Measurements from ENCODE around the gene PRDM11.

The PRDM11 gene

DNA sequence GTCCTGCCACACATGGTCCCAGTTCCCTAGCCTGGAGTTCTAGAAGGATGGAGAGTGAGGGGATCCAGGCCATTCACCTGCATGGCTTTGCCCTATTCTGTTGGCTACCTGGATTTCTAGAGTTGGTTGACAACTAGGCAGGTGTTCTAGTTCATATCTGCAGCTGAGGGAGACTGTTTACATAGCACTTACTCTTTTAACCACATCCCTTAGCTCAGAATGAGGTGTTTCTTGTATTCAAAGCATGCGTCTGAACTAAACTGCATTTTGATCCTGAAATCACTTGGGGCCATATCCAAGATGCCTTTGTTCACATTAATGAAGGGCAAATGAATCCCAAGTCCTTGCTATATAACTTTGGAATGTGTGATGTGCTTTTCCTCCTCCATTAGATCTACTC, 78.8 kb downstream of the PRDM11 start:
- Histone ChIP-seq H3K27ac (ENCODE audit: low read depth, low read length) (no peak overlapping the region), H3K27me3 (ENCODE audit: insufficient read depth, low read length) (no peaks in the 10 kb centered on the region), H3K4me1 (ENCODE audit: control insufficient read depth, insufficient read depth, low read length, unreplicated experiment) (no peaks in the 10 kb centered on the region), H2AFZ (ENCODE audit: low read length, unreplicated experiment) (no peak overlapping the region), H3K4me3 (ENCODE audit: low read depth, low read length) (no peak overlapping the region), H3K79me2 (ENCODE audit: control insufficient read depth, insufficient read depth, low read length, unreplicated experiment) (no peaks in the 10 kb centered on the region), H3K36me3 (ENCODE audit: insufficient read depth, low read length) (no peaks in the 10 kb centered on the region)

DNA sequence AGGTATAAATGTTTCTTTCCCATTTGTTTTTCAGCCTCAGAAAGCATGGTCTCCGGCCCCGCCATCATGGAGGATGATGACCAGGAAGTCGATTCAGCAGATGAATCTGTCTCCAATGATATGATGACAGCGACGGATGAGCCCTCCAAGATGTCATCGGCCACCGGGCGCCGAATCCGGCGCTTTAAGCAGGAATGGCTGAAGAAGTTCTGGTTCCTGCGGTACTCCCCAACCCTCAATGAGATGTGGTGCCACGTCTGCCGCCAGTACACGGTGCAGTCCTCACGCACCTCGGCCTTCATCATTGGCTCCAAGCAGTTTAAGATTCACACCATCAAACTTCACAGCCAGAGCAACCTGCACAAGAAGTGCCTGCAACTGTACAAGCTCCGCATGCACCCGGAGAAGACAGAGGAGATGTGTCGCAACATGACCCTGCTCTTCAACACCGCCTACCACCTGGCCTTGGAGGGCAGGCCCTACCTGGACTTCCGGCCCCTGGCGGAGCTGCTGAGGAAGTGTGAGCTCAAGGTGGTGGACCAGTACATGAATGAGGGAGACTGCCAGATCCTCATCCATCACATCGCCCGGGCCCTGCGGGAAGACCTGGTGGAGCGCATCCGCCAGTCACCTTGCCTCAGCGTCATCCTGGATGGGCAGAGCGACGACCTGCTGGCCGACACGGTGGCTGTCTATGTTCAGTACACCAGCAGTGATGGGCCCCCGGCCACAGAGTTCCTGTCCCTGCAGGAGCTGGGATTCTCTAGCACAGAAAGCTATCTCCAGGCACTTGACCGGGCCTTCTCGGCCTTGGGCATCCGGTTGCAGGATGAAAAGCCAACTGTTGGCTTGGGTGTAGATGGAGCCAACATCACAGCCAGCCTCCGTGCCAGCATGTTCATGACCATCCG, 79.8 kb downstream of the PRDM11 start:
- no peaks in the 10 kb centered on the region for H3K36me3 ChIP-seq (ENCODE audit: insufficient read depth, low read length)
- H3K27me3 ChIP-seq (ENCODE audit: insufficient read depth, low read length), result no peaks in the 10 kb centered on the region
- no peaks in the 10 kb centered on the region for H3K79me2 ChIP-seq (ENCODE audit: control insufficient read depth, insufficient read depth, low read length, unreplicated experiment)
- H3K4me1 ChIP-seq (ENCODE audit: control insufficient read depth, insufficient read depth, low read length, unreplicated experiment), result no peaks in the 10 kb centered on the region
- no peak overlapping the region for H3K4me3 ChIP-seq (ENCODE audit: low read depth, low read length)
- H3K27ac ChIP-seq (ENCODE audit: low read depth, low read length), result no peak overlapping the region
- H2AFZ ChIP-seq (ENCODE audit: low read length, unreplicated experiment), result no peak overlapping the region

GRCh38 chr11:45226901-45227300, 80.5 kb downstream of the PRDM11 start:
- Histone ChIP-seq H3K27me3 (ENCODE audit: insufficient read depth, low read length) (no peaks in the 10 kb centered on the region), H2AFZ (ENCODE audit: low read length, unreplicated experiment) (no peak overlapping the region), H3K27ac (ENCODE audit: low read depth, low read length) (no peak overlapping the region), H3K4me3 (ENCODE audit: low read depth, low read length) (no peak overlapping the region), H3K4me1 (ENCODE audit: control insufficient read depth, insufficient read depth, low read length, unreplicated experiment) (no peaks in the 10 kb centered on the region), H3K79me2 (ENCODE audit: control insufficient read depth, insufficient read depth, low read length, unreplicated experiment) (no peaks in the 10 kb centered on the region), H3K36me3 (ENCODE audit: insufficient read depth, low read length) (no peaks in the 10 kb centered on the region)

- Histone ChIP-seq H3K4me1 (ENCODE audit: control insufficient read depth, insufficient read depth, low read length, unreplicated experiment) (no peaks in the 10 kb centered on the region), H3K27me3 (ENCODE audit: insufficient read depth, low read length) (no peaks in the 10 kb centered on the region), H3K27ac (ENCODE audit: low read depth, low read length) (no peak overlapping the region), H3K4me3 (ENCODE audit: low read depth, low read length) (no peak overlapping the region), H3K36me3 (ENCODE audit: insufficient read depth, low read length) (no peaks in the 10 kb centered on the region), H3K79me2 (ENCODE audit: control insufficient read depth, insufficient read depth, low read length, unreplicated experiment) (no peaks in the 10 kb centered on the region), H2AFZ (ENCODE audit: low read length, unreplicated experiment) (no peak overlapping the region)
Observed at GRCh38 chr11:45227836-45228235, 81.4 kb downstream of the PRDM11 start.

DNA sequence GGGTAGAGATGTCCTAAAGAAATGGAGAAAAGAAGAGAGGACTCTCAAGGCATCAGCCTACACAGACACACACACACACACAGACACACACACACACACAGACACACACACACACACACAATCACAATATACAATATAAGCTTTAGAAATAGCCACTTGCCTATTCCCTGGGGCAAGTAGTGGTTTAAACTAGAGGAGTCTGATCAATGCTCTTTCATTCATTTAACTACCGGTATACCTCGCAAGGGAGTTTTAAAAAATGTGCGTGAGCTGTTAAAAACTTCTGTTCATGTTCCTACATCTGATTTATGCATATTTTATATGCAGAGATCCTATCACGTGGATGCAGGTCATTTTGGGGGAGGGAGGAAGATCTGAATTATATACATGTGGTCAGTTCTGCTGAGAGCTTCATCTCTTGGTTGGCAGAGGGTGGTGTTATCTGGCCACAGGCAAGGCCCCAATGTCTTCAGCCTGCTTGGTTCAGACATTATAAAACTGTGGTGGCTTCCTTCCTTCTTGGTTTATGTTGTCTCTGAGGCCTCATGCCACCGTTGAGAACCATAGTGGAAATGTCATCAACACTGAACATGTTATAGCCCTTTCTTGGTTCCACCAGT, 83.1 kb downstream of the PRDM11 start:
- no peak overlapping the region for H3K4me3 ChIP-seq (ENCODE audit: low read depth, low read length)
- H3K4me1 ChIP-seq (ENCODE audit: control insufficient read depth, insufficient read depth, low read length, unreplicated experiment), result no peaks in the 10 kb centered on the region
- no peak overlapping the region for H3K27ac ChIP-seq (ENCODE audit: low read depth, low read length)
- no peaks in the 10 kb centered on the region for H3K36me3 ChIP-seq (ENCODE audit: insufficient read depth, low read length)
- H2AFZ ChIP-seq (ENCODE audit: low read length, unreplicated experiment), result no peak overlapping the region
- H3K27me3 ChIP-seq (ENCODE audit: insufficient read depth, low read length), result no peaks in the 10 kb centered on the region
- H3K79me2 ChIP-seq (ENCODE audit: control insufficient read depth, insufficient read depth, low read length, unreplicated experiment), result no peaks in the 10 kb centered on the region

DNA sequence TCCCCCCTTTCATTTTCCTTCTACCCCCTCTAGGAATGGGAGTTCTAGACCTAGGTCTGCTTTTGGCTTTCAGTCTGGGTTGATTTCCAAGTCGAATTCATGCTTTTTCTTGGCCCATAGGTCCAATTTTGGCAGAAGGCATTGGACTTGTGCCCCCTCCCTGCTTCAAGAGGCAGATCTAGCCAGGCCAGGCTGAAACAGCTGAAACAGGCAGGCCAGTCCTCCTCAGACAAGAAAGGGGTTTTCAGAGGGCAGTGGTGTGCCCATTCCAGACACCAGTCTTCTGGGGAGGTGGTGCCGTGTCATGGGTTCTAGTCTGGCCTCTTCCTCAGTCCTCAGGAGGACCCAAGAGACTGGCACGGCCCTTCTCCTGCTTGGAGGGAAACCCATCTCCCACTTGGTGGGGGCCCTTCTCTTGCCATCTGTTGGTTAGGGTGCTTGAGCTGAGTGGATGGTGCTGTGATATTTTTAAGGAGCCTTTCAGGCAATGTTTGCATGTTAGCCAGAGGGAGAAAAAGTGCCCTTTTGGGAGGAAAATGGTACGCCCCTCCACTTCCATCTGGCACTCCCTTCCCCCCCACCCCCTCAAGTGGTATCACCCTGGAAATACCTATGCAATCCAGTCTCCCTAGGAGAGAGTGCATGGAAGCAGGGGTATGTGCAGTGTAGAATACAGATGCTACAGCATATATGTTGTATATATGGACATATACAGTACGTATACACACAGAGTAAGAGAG, 86.1 kb downstream of the PRDM11 start:
- Histone ChIP-seq H3K27ac (ENCODE audit: low read depth, low read length) (no peak overlapping the region), H2AFZ (ENCODE audit: low read length, unreplicated experiment) (no peak overlapping the region), H3K36me3 (ENCODE audit: insufficient read depth, low read length) (no peaks in the 10 kb centered on the region), H3K79me2 (ENCODE audit: control insufficient read depth, insufficient read depth, low read length, unreplicated experiment) (no peaks in the 10 kb centered on the region), H3K4me1 (ENCODE audit: control insufficient read depth, insufficient read depth, low read length, unreplicated experiment) (no peaks in the 10 kb centered on the region), H3K4me3 (ENCODE audit: low read depth, low read length) (no peak overlapping the region), H3K27me3 (ENCODE audit: insufficient read depth, low read length) (peaks cover 27% of the 10 kb centered on the region)

GRCh38 chr11:45233121-45233803, 86.8 kb downstream of the PRDM11 start:
- Histone ChIP-seq H3K36me3 (ENCODE audit: insufficient read depth, low read length) (no peaks in the 10 kb centered on the region), H3K4me3 (ENCODE audit: low read depth, low read length) (no peak overlapping the region), H3K27me3 (ENCODE audit: insufficient read depth, low read length) (peaks cover 33% of the 10 kb centered on the region), H3K4me1 (ENCODE audit: control insufficient read depth, insufficient read depth, low read length, unreplicated experiment) (no peaks in the 10 kb centered on the region), H3K79me2 (ENCODE audit: control insufficient read depth, insufficient read depth, low read length, unreplicated experiment) (no peaks in the 10 kb centered on the region), H2AFZ (ENCODE audit: low read length, unreplicated experiment) (no peak overlapping the region), H3K27ac (ENCODE audit: low read depth, low read length) (no peak overlapping the region)

GRCh38 chr11:45233804-45234170, 87.3 kb downstream of the PRDM11 start:
- H3K4me3 ChIP-seq (ENCODE audit: low read depth, low read length), result no peak overlapping the region
- no peaks in the 10 kb centered on the region for H3K79me2 ChIP-seq (ENCODE audit: control insufficient read depth, insufficient read depth, low read length, unreplicated experiment)
- no peak overlapping the region for H2AFZ ChIP-seq (ENCODE audit: low read length, unreplicated experiment)
- no peaks in the 10 kb centered on the region for H3K4me1 ChIP-seq (ENCODE audit: control insufficient read depth, insufficient read depth, low read length, unreplicated experiment)
- peaks cover 33% of the 10 kb centered on the region for H3K27me3 ChIP-seq (ENCODE audit: insufficient read depth, low read length)
- no peaks in the 10 kb centered on the region for H3K36me3 ChIP-seq (ENCODE audit: insufficient read depth, low read length)
- H3K27ac ChIP-seq (ENCODE audit: low read depth, low read length), result no peak overlapping the region

GRCh38 chr11:45234306-45235006, 88.0 kb downstream of the PRDM11 start:
- Histone ChIP-seq H3K27me3 (ENCODE audit: insufficient read depth, low read length) (peaks cover 33% of the 10 kb centered on the region), H3K4me1 (ENCODE audit: control insufficient read depth, insufficient read depth, low read length, unreplicated experiment) (no peaks in the 10 kb centered on the region), H2AFZ (ENCODE audit: low read length, unreplicated experiment) (no peak overlapping the region), H3K27ac (ENCODE audit: low read depth, low read length) (no peak overlapping the region), H3K79me2 (ENCODE audit: control insufficient read depth, insufficient read depth, low read length, unreplicated experiment) (no peaks in the 10 kb centered on the region), H3K4me3 (ENCODE audit: low read depth, low read length) (no peak overlapping the region), H3K36me3 (ENCODE audit: insufficient read depth, low read length) (no peaks in the 10 kb centered on the region)

GRCh38 chr11:45237711-45238315, 91.4 kb downstream of the PRDM11 start:
- no peak overlapping the region for H3K27ac ChIP-seq (ENCODE audit: low read depth, low read length)
- no peak overlapping the region for H3K4me3 ChIP-seq (ENCODE audit: low read depth, low read length)
- H3K4me1 ChIP-seq (ENCODE audit: control insufficient read depth, insufficient read depth, low read length, unreplicated experiment), result no peaks in the 10 kb centered on the region
- no peaks in the 10 kb centered on the region for H3K36me3 ChIP-seq (ENCODE audit: insufficient read depth, low read length)
- H3K27me3 ChIP-seq (ENCODE audit: insufficient read depth, low read length), result peaks cover 36% of the 10 kb centered on the region
- H3K79me2 ChIP-seq (ENCODE audit: control insufficient read depth, insufficient read depth, low read length, unreplicated experiment), result no peaks in the 10 kb centered on the region
- H2AFZ ChIP-seq (ENCODE audit: low read length, unreplicated experiment), result no peak overlapping the region
